Activated CD4-positive, CD25-positive, alpha-beta regulatory T cell treated with anti-CD3 and anti-CD28 coated beads, Interleukin-2, amount 50 U/mL, for 16 hours (primary cell): ENCODE data around the gene MACROH2A2.
"Not testable (repeated sequence)": the region's sequence is repeated elsewhere in the genome, so short reads cannot be mapped to it uniquely, and the experiment has no call there.

Source experiments
- DNase-seq: peaks from one replicate; pipeline ENCODE4 v3.0.0-alpha.2; 2020; ENCODE audit warnings: low read depth, low spot score

MACROH2A2 gene

DNA sequence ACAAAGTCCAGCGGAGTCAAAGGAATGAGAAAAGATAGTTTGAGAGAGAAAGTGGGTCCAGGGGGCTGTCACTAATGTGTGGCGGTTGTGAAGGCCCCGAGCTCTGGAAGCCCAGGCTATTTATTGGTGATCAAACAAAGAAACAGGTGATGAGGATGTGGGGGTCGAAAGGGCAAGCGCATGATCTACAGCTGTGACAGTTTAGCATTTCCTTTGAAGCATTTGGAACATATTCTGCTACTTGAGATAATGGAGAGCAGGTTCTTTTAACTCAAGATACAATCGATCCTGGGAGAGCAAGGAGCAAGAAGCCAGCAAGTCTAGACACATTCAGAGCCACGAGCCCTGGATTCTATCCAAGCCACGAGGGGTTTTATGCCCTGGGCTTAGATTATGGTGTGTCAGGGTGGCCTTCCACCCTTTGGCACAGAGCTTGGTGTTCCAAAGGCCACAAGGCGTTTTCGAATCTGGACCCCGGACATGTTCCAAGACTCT lies 48.5 kb downstream of the MACROH2A2 start:
- not testable (repeated sequence) for DNase-seq

DNA sequence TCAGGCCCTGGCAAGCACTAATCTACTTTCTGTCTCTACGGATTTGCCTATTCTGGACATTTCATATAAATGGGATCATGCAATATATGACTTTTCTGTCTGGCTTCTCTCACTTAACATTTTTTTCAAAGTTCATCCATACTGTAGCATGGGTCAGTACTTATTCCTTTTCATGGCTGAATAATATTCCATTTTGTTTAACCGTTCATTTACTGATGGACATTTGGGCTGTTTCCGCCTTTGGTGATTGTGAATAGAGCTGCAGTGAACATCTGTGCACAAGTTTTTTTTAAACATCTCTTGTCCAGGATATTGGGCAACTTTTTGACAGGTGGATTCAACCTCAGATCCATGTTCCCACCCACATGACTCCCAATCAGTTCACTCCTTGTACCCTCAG lies 49.0 kb downstream of the MACROH2A2 start:
- no peak for DNase-seq

DNA sequence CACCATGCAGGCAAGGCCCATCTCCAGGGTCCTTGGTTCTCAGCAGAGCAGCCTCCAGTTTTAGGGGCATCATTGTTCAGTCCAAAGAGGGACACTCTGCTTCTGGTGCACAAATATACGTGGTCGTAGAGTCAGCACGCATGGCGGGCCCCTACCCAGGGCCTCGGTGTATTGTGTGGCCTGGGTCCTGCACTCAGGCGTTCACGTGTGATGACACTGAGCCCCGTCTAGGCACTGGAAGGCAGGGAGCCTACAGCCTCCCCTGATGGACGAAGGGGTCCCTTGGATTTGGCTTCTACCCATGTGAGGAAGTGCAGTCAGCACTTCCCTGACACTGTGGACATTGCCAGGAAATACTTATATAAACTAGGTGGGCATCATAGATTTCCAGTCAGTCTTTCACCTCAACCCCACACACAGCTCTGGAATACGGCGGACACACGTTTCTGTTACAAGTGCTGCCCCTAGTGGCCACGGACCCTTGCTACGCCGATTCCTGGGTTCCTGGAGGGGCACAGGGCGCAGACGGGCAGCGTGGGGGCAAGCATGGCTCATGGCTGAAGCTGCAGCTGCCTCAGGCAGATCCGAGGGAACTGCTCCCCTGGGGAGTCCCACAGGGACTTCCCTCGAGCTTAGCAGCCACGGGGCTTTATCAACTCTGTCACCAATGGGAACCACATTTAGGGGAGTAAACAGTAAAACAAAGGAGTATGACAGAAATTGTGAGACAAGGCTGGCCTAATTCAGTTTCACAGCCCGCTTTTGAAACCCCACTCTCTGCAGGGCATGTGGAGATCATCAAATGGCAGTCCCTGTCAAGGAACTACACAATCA lies 54.5 kb downstream of the MACROH2A2 start:
- no peak for DNase-seq

DNA sequence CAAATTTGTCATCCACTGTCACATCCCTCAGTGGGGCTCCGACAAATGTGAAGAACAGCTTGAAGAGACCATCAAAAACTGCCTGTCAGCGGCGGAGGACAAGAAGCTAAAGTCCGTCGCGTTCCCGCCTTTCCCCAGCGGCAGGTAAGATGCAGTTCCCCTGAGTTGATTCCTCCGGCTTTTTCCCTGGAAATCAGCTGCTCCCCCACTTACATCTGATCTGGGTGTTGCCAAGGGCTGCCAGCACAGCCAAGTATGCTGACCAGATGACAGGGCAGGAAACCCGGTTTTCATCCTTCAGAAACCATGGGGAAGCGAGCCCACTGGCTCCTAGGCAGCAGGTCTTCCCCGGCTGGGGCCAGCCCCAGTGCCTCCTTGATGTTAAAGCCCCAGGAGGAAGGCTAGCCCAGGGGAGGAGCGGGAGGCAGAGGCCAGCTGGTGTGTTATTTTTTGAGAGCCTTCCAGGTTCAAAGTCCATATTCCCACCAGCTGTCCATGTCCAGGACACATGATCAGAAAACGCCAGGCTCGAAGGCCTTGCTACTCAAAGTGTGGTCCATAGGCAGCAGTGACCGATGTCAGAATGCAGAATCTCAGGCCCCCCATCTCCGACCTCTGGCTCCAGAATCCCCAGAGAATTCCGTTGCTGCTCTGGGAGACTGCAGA lies 56.6 kb downstream of the MACROH2A2 start:
- no peak for DNase-seq

DNA sequence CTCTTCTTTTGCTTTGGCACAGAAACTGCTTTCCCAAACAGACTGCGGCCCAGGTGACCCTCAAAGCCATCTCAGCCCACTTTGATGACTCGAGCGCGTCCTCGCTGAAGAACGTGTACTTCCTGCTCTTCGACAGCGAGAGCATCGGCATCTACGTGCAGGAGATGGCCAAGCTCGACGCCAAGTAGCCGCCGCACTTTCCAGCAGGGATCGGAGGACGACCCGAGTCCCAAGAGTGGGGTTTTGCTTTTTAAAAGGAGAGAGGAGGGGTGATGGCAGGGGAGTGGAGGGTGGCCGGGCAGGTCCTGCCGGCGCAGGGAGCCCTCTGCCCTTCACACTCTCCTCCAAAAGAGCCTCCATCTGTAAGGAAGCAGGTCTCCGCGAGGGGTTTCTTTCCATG lies 58.9 kb downstream of the MACROH2A2 start:
- no peak for DNase-seq

DNA sequence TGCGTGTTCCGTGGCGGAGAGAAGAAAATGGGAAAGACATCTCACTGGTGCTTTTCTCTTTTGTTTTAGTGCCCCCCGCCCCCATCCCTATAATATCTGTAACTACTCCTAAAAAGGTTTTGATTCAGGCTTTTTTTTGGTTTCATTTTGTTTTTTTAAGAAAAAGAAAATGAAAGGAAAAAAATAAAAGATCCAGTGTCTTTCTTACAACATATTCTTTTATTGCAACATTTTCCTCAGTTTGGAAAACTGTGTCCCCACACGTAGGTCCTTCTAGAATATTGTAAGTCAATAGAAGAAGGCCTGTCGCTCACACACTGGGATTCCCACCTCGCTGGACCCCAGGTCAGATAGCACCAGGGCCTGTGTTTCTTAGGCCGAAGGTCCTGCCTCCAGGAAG lies 59.4 kb downstream of the MACROH2A2 start:
- no peak for DNase-seq

DNA sequence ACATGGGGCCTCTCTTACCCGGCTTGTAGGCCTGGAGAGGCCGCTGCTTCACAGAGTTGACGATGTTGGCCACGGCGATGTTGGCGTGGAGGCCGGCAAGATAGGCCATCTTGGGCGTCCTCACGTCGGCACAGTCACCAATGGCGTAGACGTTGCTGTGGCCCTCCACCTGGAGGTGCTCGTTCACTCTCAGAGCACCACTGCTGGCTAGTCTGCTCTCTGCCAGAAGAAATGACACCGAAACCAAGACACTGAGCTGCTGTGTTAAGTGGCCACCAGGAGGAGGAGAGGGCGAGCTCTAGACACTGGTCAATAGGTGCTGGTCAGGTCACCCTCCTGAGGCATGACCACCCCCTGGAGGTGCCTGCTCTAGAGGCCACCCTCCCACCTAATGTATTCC lies 62.3 kb downstream of the MACROH2A2 start:
- DNase-seq: no peak

DNA sequence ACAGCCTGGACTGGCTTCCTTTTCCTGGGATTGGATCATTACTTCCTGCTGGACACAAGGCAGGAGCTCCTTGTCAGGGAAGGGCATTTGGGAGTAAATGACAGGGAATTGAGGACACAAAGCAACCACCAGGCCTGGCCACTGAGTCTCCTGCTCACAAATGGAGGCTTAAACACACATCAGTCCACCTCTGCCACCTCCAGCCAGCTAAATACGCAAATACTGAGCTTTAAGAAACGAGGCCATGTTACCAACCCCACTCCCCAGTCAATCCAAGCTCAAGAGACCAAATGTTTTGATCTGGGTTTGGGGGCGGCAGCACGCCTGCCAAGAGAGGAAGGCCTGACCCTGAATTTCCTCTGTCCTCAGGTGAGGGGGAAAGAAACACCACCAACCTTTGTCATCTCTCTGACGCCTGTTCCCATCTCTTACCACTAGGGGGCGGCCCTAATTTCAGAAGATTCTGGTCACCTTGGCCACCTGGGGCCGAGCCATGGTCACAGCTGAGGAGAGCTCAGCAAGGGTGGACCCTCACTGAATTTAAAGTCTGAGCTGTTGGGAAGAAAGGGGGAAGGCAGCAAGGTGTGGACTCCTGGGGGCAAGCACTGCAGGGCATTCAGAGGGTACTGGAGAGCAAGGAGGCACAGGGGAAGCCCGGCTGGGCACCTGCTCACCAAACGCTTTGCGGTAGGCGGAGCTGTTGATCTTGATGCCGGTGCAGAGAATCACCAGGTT lies 63.5 kb downstream of the MACROH2A2 start:
- peak; percentile 32 for DNase-seq

DNA sequence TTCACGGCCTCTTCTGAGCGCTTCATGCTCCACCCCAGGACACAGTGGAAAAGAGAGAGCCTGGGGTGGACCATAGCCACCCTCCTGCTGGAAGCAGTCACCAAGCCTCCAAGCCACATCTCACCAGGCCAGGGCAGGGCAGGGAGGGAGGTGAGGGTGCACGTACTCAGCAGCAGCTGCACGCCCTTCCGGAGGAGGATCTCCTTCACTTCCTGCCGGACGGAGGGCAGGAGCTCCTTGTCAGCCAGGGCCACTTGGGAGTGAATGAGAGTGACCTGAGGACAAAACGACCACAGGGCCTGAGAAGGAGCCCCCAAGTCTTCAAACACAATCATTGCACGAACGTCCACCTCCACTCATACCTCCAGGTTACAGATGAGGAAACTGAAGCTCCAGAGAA lies 65.0 kb downstream of the MACROH2A2 start:
- no peak for DNase-seq

DNA sequence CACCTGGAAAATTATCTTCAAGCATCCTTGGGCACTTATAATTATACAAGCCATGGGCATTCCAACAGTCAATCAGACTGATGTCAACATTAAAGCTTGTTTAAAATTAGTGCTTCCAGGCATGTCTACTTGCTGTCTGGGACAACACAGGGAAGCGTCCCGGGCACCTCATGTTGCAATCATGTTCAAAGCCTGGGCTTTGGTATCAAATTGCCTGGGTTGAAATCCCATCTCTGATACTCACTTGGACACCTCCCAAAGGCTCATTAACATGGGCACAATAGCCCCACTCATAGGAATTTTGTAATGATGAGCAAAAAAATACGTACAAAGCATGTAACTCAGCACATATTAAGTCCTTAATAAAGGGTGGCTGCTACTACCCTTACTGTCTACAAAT lies 65.5 kb downstream of the MACROH2A2 start:
- DNase-seq: no peak

DNA sequence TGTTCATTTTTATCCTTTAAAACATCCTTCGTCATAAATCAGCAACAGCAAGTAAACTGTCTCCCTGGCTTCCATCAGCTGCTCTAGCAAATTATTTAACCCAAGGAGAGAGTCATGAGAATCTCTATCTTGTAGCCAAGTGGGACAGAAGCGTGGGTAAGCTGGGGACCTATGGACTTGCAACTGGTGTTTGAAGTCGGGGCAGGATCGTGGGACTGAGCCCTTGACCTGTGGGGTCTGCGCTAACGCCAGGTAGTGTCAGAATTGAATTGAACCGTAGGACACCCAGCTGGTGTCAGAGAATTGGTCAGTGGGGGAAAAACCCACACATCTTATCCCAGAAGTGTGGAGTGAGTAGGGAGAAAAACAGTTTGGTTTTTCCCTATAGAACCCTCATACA lies 66.6 kb downstream of the MACROH2A2 start:
- DNase-seq: no peak

DNA sequence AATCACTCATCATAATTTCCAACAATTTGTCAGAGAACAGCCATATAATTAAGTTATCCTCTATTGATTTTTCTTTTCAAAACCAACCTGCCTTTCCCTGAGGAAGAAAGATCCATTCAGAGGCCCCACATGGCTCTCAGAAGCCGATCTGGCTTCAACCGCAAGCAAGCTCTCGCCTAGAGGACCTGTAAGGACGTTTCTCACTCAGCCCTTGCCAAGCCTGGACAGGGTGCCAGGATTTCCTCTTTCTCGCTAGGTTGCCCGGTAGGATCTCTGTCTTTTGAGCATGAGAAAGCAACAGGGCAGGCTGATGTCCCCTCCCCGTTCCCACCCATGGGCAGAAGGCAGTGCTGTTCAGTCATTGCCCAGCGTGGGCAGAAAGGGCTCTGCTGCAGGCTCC lies 67.0 kb downstream of the MACROH2A2 start:
- no peak for DNase-seq

DNA sequence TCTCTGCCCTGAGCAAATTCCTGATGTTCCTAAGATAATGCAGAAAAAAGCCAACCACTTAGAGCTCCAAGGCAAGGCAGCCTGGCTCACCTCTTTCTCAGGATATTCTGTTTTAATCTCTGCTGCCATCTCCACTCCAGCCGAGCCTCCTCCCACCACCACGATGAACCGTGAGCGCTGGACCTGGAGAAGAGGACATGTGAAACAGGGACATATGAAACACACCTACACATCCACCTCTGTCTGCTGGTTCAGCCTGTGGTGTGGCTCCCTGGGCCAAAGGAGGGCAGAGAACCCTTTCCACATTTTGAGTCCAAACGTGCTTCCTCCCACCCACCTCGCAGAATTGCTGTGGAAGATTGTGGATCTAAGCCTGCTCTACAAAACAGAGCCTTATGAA lies 67.8 kb downstream of the MACROH2A2 start:
- no peak for DNase-seq

DNA sequence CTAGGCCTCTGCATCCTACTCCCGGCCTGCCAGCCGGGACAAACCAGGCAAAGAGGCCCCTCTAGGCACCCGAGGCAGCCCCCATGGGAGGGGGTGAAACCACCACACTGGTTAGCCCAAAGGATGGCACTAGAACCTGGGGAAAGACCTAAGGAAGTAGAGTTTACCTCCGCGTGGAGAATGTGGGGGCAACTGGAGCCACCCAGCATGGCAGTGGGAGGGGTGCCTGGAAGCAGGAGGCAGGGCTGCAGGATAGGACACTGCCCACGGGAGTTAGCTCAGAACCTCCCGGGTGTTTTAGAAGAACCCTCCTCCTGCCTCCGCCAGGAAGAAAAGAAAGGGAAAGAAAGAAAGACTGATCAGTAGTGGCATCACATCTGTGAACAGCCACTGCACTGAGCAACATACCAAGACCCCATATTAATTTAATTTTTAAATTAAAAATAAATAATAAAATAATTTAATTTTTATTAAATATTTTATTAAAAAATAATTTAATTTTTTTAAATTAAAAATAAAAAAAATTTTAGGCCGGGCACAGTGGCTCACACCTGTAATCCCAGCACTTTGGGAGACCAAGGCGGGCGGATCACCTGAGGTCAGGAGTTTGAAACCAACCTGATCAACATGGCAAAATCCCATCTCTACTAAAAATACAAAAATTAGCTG lies 68.8 kb downstream of the MACROH2A2 start:
- DNase-seq: no peak

DNA sequence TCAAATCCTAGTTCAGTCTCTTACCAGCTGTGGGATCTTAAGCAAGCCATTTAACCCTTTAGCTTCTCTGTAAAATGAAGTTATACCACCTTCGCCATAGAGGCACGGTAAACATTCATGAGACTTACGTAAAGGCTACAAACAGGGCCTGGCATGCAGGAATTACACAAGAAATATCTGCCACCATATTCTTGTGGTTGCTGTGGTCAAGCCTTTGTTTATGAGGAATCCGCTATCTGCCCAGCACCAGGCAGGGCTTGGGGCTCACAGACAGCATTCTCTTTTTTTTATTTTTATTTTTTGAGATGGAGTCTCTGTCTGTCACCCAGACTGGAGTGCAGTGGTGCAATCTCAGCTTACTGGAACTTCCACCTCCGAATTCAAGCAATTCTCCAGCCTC lies 70.1 kb downstream of the MACROH2A2 start:
- DNase-seq: no peak

DNA sequence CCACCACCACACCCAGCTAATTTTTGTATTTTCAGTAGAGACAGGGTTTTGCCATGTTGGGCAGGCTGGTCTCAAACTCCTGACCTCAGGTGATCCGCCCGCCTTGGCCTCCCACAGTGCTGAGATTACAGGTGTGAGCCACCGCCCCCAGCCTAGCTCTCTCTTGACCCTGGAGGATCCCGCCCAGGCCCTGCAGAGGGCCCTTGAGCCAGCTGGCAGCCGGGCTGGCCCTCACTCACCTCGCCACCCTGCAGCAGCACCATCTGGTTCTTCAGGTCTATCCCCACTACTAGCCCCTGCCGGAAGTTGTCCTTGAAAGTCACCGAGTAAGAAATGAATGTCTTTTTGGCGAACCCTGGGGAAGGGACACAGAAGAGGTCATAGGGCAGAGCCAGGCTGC lies 70.5 kb downstream of the MACROH2A2 start:
- not testable (repeated sequence) for DNase-seq

DNA sequence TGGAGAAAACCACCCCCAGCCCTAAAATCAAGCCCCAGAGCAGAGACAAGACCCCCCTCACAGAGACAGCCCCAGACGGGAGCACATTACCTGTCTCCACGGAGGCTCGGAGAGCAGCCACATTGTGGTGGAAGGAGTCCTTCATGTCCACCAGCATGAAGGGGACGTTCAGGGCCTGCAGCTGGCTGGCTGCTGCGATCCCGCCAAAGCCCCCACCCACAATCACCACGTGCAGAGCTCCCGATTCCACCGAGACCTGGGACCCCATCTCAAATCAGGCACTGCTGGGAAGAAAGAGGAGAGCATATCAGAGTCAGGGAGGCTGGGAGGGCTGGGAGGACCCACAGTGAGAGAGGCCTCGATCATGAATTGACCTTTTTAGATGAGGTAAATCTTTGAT lies 71.2 kb downstream of the MACROH2A2 start:
- DNase-seq: no peak

DNA sequence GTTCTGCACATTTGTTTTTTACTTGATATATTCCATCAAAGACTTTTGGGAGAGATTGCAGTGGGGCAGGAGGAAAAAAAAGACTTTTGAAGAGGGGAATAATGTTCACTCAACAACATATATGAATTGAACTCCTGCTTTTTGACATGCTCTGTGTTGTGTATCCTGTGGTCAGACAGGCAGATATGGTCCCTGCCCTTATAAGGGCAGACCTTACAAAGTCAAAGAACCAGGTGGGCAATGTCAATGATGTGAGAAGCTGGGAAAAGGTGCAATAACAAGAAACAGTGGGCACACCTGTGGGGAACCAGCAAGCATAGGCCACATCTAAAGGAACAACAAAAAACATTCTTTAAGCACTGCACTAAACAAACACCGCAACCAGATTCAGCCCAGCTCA lies 71.8 kb downstream of the MACROH2A2 start:
- DNase-seq: no peak

DNA sequence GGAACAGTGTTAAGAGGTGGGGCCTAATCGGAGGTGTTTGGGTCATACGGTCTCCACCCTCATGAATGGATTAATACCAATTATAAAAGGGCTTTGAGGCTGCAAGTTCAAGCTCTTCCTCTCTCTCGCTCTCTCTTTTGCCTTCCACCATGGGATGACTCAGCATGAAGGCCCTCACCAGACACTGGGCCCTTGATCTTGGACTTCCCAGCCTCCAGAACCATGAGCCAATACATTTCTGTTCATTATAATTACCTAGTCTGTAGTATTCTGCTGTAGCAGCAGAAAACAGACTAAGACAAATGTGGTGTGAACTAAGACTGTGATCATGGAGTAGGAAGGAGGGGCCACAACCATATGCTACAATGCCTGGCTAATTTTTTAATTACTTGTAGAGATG lies 72.3 kb downstream of the MACROH2A2 start:
- no peak for DNase-seq

DNA sequence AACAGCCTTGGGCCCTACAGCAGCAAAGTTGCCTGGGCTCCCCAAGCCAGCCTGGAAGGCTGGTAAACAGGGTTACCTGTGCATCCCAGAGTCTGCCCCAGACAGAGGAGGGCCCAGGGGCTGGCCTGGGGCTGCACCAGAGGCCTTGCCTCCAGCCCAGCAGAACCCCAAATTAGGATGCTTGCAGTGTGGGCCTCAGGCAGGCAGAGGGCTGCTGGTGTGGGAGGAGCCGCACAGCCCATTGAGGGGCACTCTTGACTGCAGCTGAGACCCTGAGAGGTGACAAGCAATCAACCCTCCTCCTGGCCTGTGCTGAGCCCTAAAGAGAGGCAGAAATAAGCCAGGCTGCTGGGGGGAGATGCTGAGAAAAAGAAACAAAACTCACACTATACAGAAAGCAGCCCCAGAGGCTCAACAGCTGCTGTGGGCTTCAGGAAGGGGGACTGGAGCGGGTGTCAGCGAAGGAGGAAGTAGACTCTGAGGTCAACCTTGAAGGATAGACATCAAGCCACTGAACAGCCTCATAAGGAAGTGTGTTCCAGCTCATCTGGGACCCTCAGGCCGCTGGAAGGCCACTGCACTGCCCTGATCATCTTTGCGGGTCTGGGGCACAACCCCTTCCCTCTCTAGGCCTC lies 73.4 kb downstream of the MACROH2A2 start:
- DNase-seq: no peak

DNA sequence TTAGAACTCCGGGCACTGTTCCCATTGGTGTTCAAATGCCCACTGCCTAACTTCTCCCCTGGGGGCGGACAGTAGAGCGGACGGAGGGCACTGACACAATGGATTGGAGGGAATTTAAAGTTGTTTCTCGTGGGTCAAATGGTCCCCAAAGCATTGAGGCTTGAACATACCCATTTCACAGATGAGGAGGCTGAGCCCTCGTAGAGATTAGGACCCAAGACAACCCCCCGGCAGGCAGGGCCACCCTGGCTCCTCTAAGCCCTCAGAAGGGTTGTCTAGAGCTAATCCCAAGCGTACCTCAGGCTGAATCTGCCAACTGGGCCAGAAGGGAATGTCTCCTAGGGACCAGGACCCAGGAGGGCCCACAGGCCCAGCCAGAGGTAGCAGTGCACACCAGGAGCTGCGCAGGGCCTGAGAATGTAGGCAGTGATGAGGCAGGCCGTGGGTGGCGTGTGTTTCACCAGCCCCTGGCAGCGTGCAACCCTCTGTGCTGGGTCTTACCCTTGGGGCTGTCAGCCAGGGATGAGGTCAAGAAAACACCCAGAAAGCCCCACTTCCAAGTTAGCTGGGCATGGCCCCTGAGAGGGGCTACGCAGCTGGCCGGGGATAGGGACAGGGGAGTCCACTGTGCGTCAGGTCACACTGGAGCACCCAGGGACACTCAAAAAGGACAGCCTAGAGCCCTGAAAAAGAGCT lies 74.2 kb downstream of the MACROH2A2 start:
- DNase-seq: no peak
